HG03342 (cell line): ENCODE results near the gene TMEM8B.
"Not testable (repeated sequence)": the region's sequence is repeated elsewhere in the genome, so short reads cannot be mapped to it uniquely, and the experiment has no call there.

Experiments
- ATAC-seq: cut with Tn5 transposase; IDR thresholded peaks from one replicate; pipeline ENCODE4 v1.9.1; 2021; ENCODE audit warnings: mild to moderate bottlenecking, moderate library complexity; ENCODE audit not compliant: unreplicated experiment

Gene TMEM8B

GRCh38 chr9:35861161-35861897, 32.3 kb downstream of the TMEM8B start:
- ATAC-seq: no peak

GRCh38 chr9:35862328-35862727, 33.3 kb downstream of the TMEM8B start:
- no peak for ATAC-seq

- ATAC-seq: no peak
Observed at GRCh38 chr9:35863583-35863982, 34.6 kb downstream of the TMEM8B start.

GRCh38 chr9:35864695-35865255, 35.7 kb downstream of the TMEM8B start:
- ATAC-seq: no peak

GRCh38 chr9:35867538-35867937, 38.5 kb downstream of the TMEM8B start:
- ATAC-seq: no peak

- no peak for ATAC-seq
Observed at GRCh38 chr9:35868933-35869332, 39.9 kb downstream of the TMEM8B start.

- no peak for ATAC-seq
Observed at GRCh38 chr9:35869621-35870216, 40.7 kb downstream of the TMEM8B start.

- no peak for ATAC-seq
Observed at GRCh38 chr9:35870351-35870923, 41.4 kb downstream of the TMEM8B start, which contains the start of gene OR13J1. OR13J1 (minus strand) TSS chr9:35870401; CDS start chr9:35870401, 0 bp downstream.

- ATAC-seq: no peak
Observed at GRCh38 chr9:35871545-35871944, 42.5 kb downstream of the TMEM8B start.

- no peak for ATAC-seq
Observed at GRCh38 chr9:35872505-35872904, 43.5 kb downstream of the TMEM8B start.

GRCh38 chr9:35882263-35882848, 53.3 kb downstream of the TMEM8B start:
- no peak for ATAC-seq

GRCh38 chr9:35882996-35883395, 54.0 kb downstream of the TMEM8B start:
- ATAC-seq: no peak

GRCh38 chr9:35884908-35885307, 55.9 kb downstream of the TMEM8B start:
- not testable (repeated sequence) for ATAC-seq

GRCh38 chr9:35891646-35892045, 62.6 kb downstream of the TMEM8B start:
- ATAC-seq: no peak

GRCh38 chr9:35892051-35892450, 63.0 kb downstream of the TMEM8B start:
- ATAC-seq: no peak

- no peak for ATAC-seq
Observed at GRCh38 chr9:35896570-35896969, 67.5 kb downstream of the TMEM8B start.

GRCh38 chr9:35897376-35898099, 68.5 kb downstream of the TMEM8B start:
- ATAC-seq: not testable (repeated sequence)

- ATAC-seq: no peak
Observed at GRCh38 chr9:35898337-35898736, 69.3 kb downstream of the TMEM8B start.

- no peak for ATAC-seq
Observed at GRCh38 chr9:35899021-35899420, 70.0 kb downstream of the TMEM8B start.

- ATAC-seq: no peak
Observed at GRCh38 chr9:35903049-35903448, 74.0 kb downstream of the TMEM8B start.

GRCh38 chr9:35904338-35904737, 75.3 kb downstream of the TMEM8B start:
- ATAC-seq: no peak
